ENCODE results near the gene GUCY1A2.
"Not testable (repeated sequence)": the region's sequence is repeated elsewhere in the genome, so short reads cannot be mapped to it uniquely, and the experiment has no call there.

The GUCY1A2 gene

GRCh38 chr11:106842134-106842533 is 176.1 kb downstream of the GUCY1A2 start:
- DNase-seq, result no peak

DNA sequence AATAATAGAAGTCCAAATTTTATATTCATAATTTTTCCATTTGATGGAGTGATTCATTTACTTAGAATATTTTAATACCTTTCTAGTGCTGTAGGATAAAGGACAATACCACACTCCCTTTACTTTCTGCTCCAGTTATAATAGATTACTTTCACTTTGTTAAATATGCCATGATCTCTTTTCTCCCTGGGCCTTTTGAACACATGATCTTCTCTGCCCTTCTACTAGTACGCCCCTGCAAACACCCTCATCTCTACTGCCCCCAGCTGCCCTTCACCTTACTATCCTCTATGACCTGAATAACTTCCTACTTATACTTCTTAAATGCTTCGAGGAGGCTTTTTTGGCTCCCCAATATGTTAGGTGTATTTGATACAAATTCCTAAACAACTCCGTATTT is 177.3 kb downstream of the GUCY1A2 start:
- no peak for DNase-seq

- no peak for DNase-seq
These were observed 178.1 kb downstream of the GUCY1A2 start for GRCh38 chr11:106840146-106840545.

DNA sequence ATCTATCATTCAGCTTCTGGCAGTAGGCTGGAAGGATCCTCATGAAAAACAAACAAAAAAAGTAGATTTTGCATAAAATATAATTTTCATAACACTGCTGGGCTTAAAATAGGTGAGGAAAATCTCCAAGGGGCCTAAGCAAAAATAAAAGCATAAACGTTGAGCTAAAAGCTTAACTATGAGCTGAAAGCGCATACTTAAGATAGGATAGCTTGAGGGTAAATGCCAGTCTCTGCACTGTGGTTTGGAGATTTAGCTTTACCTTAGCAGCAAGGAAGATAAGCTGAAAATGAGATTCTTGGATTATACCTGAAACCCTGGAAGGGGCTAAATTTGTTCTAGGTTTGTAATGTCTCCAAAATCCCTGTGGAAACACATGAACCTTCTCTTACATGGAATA is 183.7 kb downstream of the GUCY1A2 start:
- DNase-seq, result no peak

GRCh38 chr11:106828976-106829375 is 189.3 kb downstream of the GUCY1A2 start:
- DNase-seq, result no peak

GRCh38 chr11:106828576-106828975 is 189.7 kb downstream of the GUCY1A2 start:
- DNase-seq, result no peak

- no peak for DNase-seq
These were observed 190.6 kb downstream of the GUCY1A2 start for GRCh38 chr11:106827687-106828086.

DNA sequence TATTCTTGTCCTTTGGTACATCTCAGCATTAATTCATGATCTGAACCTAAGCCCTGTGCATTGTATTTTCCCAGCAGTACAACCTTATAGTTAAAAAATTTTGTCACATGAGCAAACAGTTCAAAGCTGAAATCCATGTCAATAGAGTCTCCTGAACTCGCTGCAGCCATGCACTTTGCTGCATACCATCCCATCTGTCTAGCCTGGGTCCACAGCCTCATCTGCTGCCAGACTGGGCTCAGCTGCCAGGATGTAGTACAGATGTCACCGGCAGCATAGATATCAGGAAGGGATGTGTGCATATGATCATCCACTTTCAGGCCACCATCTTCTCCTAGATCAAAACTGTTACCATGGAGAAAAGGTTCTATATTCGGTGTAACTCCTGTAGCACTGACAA is 191.7 kb downstream of the GUCY1A2 start:
- not testable (repeated sequence) for DNase-seq

- DNase-seq, result no peak
These were observed 196.4 kb downstream of the GUCY1A2 start for GRCh38 chr11:106821826-106822225.

DNA sequence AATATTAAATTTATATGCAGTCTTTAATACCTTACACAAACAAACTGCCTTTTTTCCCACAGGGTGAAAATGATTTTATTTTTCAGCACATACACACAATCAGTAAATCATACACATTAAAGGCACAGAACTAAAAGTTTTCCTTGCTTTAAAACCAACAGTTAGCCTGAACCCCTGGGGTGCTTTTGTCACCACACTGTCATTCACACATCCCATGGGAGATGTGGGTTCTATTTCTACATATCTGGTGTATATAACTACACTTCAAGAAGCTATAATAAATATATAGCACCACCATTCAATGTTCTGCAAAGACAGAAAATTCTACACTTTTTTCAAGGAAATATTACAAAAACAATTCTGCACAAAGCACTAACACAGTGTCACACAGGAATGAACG is 197.0 kb downstream of the GUCY1A2 start:
- DNase-seq, result no peak

- DNase-seq, result no peak
These were observed 199.8 kb downstream of the GUCY1A2 start for GRCh38 chr11:106818443-106818842.

DNA sequence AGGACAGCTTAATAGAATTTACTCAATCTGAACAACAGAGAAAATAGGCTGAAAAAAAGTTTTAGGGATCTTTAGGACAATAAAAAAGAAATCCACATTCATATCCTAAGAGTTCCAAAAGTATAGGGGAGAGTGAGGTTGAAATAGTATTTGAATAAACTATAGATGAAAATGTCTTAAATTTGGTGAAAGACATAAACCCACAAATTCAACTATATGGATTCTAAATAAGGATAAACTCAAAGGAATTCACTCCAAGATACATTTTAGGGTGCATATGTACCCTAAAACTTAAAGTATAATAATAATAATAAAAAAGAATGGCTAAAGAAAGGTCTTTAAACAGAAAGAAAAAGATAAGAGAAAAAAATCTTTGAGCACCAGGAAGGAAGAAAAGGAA is 203.1 kb downstream of the GUCY1A2 start:
- DNase-seq, result no peak

DNA sequence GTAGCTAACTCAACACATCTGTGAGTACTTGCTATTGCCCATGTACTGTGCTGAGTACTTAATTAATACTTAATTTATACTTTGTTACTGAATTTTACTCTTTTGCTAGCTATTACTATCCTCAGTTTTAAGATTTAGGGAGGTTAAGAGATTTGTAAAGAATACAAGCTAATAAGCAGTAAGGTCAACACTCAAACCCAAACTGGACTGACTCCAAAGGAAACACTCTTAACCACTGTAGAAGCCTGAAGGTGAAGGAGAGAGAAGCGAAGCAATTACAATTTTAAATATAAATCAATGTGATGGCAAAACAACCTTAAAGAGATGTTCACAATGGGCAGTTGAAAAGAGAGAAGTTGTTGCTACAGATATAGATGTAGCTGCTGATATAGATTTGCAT is 204.5 kb downstream of the GUCY1A2 start:
- DNase-seq, result no peak

DNA sequence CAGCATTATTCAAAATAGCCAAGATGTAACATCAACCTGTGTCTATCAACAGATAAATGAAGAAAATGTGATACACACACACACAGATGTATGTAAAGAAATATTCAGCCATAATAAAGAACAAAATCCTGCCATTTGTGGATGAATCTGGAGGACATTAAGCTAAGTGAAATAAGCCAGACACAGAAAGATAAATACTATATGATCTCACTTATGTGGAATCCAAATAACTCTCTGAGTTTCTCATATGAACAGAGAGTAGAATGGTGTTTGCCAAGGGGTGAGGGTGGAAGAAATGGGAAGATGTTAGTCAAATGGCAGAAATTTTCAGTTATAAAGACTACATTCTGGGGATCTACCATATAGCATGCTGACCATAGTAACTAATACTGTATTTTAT is 224.2 kb downstream of the GUCY1A2 start:
- DNase-seq, result no peak

DNA sequence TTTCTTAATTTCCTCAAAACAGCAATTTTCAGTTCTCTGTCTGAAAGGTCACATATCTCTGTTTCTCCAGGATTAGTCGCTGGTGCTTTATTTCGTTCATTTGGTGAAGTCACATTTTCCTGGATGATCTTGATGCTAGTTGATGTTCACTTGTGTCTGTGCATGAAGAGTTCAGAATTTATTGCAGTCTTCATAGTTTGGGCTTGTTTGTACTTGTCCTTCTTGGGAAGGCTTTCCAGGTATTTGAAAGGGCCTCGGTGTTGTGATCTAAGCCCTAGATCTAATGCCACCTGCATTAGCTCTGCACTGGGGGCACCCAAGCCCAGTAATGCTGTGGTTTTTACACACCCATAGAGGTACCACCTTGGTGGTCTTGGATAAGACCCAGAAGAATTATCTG is 228.9 kb downstream of the GUCY1A2 start:
- no peak for DNase-seq

DNA sequence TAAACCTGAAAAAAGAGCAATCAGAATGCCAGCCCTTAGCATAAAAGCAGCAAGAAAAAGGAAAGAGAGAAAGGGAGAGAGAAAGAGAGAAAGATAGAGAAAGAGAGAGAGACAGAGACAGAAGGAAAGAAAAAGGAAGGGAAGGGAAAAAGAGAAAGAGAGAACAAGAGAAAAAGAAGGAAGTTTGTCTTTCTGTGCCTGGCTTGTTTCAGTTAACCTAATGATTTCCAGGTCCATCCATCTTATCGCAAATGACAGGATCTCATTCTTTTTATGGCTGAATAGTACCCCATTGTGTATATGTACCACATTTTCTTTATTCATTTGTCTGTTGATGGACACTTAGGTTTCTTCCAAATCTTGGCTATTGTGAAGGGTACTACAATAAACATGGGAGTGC is 230.8 kb downstream of the GUCY1A2 start:
- DNase-seq, result no peak

DNA sequence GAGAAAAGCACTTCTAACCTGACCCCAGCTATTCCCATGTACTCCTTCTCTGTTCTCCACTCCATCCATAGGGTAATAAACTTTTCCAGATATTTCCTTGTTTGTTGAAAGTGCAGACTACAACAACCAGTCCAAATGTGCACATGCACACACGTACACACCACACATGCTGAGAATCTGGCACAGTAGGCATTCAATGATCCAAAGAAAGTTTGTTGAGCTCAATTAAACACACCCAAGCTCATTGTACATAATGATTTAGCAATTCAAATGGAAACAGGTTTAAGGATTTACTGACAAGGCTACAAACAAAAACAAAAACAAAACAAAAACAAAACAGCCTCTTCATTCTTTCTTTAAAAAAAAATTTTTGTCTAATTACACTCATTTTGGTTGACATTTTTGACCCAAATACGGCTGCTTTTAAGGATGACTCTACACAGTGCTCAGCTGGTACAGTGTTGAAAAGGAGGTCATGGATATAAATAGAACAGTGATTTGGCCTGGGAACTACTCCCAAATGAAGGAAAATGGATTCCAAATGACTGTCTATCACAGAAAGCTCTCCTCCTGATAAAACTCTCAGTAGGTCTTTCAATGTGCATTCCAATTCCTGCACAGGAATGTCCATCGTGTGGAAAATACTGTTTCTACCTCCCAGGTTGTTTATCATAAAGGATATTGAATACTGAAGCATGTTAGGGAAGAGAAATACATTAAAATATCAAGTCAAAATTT is 232.2 kb downstream of the GUCY1A2 start:
- no peak for DNase-seq

DNA sequence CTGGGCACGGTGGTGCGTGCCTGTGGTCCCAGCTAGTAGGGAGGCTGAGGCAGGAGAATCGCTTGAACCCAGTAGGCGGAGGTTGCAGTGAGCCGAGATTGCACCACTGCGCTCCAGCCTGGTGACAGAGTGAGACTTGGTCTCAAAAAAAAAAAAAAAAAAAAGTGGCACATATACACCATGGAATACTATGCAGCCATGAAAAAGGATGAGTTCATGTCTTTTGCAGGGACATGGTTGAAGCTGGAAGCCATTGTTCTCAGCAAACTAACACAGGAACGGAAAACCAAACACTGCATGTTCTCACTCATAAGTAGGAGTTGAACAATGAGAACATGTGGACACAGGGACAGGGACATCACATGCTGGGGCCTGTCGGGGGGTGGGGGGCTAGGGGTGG is 241.0 kb downstream of the GUCY1A2 start:
- DNase-seq, result not testable (repeated sequence)

- DNase-seq, result no peak
These were observed 247.7 kb downstream of the GUCY1A2 start for GRCh38 chr11:106770489-106771085.

- DNase-seq, result no peak
These were observed 252.6 kb downstream of the GUCY1A2 start for GRCh38 chr11:106765469-106766258.

DNA sequence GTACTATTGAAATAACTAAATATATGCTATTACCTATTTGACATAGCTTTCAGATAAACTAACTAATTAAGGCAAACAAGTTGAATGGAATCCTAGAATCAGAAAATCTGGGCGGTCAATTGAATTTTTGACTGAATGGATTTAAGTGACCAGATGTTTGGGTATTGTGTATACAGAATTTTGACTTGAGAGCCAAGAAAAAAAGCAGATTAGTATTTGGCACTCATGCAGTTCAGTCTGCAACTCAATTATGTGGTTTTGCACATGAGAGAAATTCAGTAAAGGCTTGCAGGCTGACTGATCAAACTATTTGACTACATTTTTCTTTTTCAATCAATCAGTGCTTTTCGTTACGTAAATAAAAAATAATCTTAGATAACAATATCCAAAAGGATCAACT is 254.8 kb downstream of the GUCY1A2 start:
- DNase-seq, result no peak

DNA sequence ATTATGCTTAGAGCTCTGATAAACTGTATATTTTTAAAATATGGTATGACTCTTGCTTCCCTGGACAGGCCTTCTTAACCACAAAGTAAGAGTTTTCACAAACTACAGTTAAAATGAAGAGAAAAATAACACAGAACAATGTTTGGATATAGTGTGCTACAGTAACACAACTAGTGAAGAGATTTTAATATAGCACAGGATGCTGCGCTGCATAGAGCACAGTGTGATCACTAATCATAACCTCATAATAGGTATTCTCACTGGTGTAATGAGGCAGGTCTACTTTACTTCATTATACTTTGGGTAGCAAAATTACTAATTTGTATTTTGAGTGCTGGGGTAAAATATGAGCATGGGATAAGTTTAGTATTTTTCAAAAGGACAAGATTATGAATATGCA is 256.5 kb downstream of the GUCY1A2 start:
- DNase-seq, result no peak

DNA sequence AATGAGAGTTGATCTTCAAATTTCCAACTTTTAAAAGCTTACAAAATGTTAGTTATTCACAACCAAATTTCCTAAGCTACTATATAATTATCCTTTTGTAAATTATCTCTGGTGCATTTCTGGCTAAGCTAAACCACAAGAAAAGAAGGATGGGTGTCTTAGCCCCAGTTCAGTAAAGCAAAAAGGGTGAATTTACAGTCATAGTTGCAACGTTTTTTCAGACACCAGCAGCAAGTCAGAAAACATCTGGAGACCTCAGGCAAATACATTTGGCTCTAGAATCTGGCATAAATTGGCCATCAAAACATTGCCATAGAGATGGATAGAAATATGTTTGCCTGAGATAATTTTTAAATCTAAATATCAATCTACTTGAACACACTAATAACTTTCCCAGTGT is 257.0 kb downstream of the GUCY1A2 start:
- no peak for DNase-seq
